T-helper 9 cell (primary cell): ENCODE data around the gene ITGB8.
"Not testable (repeated sequence)": the region's sequence is repeated elsewhere in the genome, so short reads cannot be mapped to it uniquely, and the experiment has no call there.

ENCODE experiments used
- DNase-seq: peaks from one replicate; pipeline ENCODE4 v3.0.0-alpha.2; 2020
- total RNA-seq, 2 donors: gene quantifications; one replicate each; lab custom pipeline; 2026; lab: John Stamatoyannopoulos, UW

ITGB8 gene
- 0 reads per million in 2 donors for total RNA-seq

DNA sequence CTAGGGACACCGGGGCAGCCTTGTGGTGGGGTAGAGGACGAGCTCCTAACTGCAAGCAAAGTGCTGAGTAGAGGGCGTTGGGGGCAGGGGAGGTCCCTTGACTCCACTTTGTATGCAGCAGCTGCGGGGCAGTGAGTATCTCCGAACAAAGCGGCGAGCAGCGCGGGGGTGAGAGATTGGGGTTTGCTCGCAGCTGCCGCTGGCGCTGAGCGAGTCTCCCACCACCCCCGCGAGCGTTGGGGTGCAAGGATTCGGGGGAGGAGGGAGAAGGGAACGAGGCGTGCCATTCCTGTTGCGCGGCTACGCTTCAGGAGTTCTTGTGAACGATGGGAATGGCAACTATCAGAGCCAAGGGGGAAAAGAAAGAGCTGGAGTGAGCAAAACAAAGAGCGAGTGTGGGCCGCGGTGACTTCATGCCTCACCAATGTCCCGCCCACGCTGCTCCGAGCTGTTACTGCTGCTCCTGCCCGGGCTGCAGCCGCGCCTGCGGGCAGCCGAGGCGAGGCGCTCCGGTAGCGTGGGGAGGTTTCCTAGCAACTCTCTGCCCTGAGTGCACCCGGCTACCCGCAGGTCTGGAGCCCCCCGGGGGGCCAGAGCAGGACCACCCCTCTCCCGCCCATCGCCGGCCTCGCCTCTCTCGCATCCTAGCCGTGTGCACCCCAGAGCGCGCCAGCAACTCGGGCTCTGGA lies at the start of gene ITGB8:
ITGB8 (plus strand) TSS at position 662 of the 689 bp plus-strand sequence. CDS start 907 bp downstream, outside the sequence.
- DNase-seq = no peak

DNA sequence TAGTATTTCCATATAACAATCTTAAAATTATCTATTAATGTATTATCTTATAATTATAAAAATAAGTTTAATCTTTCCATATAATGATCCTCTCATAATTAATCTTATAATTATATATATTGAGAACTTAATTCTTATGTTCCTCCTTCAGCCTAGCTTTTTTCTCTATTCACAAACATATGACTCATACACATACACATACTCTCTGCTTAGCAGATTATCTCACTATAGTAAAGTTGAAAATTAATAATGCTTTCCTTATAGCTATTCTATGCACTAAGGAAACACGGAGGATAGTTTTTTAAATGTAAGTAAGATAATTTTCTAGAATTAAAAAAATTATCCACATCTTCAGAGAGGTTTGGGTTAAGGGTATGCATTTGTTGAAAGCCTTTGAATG lies 47.7 kb upstream of the ITGB8 start:
- no peak for DNase-seq

DNA sequence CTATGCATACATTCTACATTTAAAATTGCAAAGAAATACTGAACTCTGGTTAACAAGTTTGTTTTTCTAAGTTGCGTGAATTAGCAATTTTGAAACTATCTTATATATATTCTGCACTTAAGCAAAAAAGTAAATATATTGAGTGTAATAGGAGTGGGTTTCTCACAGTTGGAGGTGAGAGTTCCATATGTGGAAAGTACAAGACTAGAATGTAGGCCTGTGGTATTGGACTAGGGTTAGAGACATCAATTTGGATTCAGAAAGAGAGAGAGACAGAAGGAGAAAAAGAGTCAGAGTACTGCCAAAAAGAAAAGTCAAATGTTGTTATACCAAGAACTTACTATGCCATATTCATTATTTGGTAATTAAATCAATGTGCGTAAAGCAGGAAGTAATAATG lies 47.3 kb upstream of the ITGB8 start:
- DNase-seq = no peak

DNA sequence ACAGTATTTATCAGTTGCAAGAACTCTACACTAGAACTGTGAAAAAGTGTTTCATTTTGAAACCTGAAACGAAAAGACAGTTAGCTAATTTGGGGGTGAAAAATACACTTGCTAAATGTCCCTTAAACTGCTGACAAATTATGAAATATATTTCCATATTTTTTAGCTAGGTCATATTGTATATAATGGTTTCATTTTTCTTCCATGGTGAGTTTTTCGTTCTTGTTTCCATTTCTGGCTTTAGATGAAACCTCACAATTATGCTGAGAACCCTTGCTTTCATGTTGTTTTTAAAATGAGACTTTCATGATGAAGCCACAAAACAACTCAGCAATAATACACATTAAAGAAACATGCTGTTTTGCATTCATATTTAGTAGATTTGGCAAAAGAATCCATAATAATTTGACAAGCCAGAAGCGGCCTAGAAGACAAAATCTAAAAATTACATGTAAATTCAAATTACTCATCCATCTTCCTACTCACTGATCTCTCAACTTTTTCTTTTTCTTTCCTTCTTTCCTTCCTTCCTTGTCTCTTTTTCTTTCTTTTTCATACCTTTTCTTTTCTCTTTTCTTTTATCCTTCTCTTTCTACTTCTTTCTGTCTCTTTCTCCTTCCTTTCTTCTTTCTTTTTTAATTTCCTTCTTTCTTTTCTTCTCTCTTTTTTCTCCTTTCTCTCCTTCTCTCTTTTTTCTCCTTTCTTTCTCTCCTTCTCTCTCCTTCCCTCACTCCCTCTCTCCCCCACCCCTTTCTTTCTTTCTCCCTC lies 46.5 kb upstream of the ITGB8 start:
- DNase-seq = no peak

DNA sequence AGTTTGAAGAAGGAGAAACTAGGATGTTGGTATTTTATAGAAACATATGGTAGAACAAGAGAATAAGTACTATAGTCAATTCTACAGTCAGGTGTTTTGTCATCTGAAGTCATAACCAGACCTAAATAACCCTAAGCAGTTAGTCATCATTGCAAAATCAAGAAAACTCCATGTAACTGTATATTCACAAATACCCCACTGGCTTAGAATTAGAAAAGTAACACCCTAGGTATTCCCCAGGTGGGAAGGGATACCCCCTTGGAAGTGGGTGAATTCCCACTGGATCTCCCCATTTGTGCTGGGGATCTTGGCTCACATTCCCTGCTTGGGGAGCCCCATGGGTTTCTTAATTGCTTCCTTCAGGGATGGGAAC lies 45.9 kb upstream of the ITGB8 start:
- no peak for DNase-seq

DNA sequence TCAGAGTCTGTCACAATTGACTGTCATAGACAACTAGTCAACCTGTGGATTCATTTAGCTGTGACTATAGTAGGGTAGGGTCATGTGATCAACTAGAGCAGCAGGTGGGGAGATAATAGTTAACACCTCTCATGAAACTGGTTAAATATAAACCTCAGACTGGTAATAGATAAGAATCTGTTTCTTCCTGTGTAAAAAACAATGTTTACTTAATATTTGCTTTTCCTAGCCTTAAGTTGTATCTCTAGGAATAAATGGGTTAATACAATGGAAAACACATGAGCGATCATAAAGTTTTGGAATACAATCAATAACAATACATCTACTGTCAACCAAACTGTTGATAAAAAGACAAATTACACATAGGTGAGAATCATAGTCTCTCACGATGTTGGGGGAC lies 43.4 kb upstream of the ITGB8 start:
- DNase-seq = no peak

DNA sequence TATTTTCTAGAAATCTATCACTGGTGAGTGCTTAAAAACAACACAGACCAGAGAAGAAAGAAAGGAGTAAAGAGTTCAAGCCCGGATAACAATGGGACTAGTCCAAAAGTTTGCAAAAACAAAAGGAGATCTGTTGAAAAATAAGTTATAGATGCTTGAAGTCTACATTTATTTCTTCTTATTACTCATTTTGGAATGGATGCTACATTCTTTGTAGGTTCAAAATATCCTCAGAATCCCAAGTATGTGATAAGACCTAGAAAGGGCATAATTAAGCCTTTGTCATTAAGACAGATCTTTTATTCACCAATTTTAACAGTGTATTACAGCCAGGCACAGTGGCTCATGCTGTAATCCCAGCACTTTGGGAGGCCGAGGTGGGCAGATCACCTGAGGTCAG lies 42.7 kb upstream of the ITGB8 start:
- DNase-seq = no peak

DNA sequence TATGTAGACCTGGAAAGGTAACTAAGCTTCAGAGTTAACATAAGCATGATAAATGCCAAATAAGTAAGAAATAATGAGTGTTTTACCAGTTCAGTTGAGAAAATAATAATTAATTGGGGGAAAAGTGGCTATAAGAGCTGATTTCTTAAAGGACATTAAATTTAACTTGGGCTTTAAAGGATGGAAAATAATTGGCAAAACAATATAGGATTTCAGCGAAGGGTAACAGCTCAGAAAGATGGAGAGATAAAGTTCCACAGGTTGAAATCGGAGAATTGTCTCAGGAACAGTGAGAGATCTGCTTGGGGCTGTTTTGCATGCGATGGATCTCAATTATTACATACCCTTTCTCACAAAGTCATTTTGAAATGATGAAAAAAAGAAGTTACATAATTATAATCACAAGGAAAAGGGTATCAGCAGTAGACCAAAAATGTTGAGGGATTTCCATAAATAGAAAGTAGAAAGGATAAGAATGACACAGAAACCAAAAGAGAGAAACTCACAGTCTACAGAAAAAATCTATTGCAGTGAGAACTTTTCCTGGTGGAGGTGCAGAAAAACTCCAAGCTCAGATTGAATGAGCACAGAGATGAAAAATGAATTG lies 40.1 kb upstream of the ITGB8 start:
- no peak for DNase-seq

DNA sequence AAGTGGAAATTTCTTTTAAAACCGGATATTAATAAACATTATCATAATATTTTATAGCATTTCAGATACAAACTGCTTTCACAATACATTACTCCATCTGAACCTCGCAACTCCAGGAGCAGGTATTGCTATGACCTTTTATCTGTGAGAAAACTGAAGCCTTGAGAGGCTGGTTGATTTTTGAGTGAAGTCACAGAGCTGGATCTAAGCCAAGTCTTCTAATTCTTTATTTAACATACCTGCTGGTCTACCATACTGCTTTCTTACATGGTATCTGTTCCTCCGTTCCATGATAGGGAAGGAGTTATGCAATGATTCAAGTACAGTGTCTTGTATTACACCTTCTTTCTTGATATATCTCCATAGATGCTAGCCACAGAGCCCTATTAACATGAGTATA lies 37.4 kb upstream of the ITGB8 start:
- no peak for DNase-seq

DNA sequence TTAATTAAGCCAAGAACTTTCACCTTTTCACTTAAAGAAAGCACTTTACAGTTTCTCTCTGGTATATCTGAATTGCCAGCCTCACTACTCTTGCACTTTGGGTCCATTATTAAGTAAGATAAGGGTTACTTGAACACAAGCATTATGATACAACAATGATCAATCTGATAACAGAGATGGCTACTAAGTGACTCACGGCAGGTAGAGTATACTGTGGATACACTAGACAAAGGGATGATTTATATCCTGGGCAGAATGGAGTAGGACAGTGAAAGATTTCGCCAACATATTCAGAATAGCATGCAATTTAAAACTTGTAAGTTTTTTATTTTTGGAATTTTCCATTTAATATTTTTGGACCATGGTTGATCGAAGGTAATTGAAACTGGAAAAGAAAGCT lies 34.3 kb upstream of the ITGB8 start:
- no peak for DNase-seq

DNA sequence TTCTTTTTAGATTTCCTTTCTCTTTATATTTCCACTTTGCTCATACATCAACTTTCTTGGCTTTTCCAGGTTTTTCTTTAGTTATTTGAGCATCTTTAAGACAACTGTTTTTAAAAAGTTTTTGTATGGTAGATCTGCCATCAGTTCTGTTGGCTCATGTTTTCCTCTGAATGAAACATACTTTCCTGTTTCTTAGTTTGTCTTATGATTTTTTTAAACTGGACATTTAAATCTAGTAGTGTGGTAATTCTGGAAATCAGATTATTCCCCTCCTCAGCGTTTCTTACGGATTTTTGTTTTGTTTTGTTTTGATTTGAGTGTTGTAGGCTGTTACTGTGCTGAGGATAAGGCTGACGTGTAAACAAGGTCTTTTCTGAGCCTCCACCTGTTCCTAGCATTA lies 33.8 kb upstream of the ITGB8 start:
- no peak for DNase-seq

DNA sequence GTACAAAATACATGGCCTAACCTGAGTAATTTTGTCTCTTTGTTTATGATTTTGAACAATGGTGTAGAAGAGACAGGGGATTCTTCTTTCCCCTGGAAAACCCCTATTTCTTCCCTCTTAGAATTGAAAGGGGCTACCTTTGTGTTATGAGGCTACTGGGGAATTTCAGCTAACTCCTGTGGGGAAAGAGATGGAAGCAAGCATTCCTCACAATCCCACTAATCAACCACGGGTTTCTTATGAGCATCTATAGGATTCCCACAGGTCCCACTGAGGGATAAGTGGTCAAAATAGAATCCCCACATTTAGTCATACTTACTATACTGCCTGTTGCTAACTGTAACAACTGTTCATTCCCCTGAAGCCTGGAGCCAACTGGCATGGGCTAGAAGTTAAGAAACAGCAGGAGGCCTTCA lies 32.2 kb upstream of the ITGB8 start:
- no peak for DNase-seq

DNA sequence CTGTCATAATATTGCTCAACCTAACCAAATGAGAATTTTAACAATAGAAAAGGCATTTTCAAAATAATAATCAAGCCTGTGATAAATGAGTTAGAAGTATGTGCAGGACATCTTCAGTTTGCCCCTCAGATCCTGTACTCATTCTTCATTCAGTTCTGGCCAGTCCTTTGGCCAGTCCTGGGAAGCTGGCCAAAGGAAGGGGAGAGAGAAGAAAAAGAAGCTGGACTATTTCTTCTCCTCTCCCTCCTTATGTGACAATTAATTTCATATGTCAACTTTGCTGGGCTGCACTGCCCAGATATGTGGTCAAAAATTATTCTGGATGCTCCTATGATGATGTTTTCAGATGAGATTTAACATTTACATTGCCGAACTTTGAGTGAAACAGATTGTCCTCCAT lies 31.6 kb upstream of the ITGB8 start:
- no peak for DNase-seq

DNA sequence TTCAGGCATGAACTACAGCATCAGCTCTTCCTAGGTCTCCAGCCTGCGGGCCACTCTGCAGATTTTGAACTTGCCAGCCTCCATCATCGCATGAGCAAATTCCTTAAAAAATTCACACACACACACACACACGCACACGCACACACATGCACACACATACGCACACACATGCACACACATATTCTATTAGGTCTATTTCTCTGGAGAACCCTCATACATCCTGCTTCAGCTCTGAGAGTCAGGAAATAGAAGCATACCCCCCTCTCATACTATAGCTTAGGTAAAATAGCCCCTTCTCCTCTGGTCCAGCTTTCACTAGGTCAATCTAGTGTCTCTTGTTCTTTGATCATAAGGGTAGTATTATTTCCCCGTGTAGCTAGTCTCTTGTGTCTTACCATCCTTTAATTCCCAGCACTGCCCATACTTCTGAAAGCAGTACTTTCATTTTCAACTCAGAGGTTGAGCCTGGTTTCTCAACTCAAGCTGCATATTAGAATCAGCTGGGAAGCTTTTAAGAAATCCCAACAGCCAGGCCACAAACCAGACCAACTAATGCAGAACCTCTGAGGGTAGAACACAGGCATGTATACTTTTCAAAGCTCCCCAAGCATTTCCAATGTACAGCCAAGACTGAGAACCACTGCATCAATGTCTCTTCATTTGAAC lies 30.9 kb upstream of the ITGB8 start:
- DNase-seq = no peak

DNA sequence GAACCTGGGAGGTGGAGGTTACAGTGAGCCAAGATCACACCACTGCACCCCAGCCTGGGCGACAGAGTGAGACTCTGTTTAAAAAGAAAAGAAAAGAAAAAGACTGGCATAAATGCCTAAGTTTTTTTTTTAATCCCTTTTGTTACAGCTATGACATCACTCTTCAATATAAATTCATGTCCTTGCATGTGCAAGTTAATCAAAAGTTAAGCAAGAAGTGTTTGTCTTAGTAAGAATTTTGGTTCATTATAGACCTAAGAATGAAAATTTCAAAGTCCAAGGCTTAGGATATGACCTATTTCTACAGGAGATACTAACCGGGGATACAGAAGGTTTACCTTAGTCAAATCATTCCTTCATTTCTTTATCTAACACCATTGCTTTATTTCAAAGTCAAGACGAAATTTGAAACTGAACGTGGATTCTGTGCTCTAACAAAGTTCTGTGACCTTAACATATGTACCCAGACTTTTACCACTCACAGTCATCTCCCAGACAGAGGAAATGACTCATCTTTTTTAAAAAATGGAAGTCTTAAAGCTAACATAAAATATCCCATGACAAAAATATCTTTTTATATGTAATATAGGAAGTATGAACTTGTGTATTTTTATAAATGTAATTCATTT lies 29.3 kb upstream of the ITGB8 start:
- DNase-seq = no peak

DNA sequence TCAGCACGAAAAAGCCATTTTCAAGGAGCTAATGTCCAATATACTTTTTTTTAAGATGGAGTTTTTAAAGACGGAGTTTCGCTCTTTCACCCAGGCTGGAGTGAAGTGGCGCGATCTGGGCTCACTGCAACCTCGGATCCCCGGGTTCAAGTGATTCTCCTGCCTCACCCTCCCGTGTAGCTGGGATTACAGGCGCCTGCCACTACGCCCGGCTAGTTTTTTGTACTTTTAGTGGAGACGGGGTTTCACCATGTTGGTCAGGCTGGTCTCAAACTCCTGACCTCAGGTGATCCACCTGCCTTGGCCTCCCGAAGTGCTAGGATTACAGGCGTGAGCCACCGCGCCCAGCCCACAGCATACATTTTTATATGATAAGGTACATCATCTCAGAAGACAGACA lies 28.4 kb upstream of the ITGB8 start:
- not testable (repeated sequence) for DNase-seq

DNA sequence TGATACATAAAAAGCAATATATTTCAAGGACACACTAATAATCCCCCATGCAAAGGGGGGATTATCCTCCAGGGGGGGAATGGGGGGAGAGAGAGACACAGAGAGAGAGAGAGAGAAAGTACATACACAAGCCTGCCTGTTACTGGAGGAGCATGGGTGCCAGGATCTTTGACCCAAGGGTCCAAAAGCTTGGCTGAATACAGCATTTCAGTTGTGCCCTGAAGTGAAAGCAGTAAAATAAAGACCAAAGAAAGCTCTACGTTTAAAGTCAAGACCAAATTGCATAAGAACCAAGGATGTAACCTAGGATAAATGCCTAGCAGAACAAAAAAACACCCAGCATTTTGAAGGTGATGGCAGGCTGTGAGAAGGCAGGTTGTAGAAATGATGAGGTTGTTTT lies 27.8 kb upstream of the ITGB8 start:
- no peak for DNase-seq

DNA sequence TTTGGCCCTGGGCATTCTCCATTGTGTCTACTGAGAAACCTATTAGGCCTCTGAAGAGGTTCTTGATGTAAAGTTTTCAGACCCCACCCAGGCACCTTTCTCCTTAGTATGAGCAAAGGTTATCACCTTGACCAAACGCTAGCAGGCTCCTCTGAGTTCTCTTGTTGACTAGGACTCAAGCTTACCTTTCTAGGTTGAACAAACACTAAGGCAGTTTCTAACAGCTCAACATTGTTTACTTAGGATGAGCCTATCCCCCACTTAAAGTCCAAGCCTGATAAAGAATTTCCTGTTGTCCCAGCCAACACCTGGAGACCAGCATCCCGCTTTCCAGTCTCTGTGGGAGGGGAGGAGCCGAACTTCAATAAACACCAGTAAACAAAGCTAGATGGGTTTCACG lies 26.3 kb upstream of the ITGB8 start:
- DNase-seq = no peak

DNA sequence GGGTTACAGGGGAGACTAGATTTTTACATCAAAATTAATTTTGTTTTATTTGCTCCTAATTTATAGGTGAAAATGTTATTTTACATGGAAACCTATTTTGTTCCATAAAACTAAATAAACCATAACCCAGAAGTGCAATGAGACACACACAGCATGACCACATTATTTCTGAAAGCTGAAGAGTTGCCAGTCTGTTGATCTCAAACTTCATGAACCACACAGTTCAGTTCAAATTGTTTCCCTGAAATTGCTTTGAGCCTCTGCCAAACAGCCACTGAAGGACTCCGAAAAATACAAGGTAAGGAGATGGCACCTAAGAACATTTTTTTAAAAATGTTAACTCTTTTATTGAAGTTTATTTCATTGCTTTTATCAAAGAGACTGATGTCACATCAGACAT lies 25.0 kb upstream of the ITGB8 start:
- DNase-seq = no peak

DNA sequence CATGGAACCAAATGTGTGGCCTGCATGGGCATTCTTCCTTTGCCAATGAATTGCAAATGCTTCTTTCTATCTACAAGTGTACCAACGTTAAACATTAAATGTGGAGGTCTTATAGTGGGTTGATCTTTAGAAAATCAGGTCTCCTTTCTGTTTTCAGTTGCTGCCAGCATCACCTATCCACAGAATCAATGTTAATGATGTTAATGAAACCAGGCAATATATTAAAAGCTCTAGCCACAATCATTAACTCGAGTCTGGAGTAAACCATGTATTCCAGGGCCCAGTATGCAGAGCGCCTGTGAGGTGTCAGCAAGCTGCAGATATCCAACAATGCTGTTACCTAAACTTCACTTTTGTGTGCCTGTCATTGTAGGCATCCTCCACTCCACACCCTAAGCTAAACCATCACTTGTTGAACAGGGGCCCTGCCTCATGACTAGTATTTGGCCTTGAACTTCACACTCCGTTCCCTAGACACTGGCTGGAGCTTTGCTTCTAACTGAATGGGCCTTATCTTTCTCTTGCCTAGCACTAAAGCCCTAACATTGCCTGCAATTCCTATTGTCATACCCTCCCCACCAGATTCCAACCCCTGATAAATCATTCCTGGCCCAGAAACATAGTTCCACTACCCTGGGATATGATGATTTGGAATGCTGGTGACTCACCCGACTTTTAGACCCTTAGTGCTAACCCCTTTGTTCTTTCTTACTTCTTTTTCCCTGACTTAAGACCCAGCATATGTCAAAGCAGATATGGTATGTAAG lies 24.3 kb upstream of the ITGB8 start:
- DNase-seq = no peak

DNA sequence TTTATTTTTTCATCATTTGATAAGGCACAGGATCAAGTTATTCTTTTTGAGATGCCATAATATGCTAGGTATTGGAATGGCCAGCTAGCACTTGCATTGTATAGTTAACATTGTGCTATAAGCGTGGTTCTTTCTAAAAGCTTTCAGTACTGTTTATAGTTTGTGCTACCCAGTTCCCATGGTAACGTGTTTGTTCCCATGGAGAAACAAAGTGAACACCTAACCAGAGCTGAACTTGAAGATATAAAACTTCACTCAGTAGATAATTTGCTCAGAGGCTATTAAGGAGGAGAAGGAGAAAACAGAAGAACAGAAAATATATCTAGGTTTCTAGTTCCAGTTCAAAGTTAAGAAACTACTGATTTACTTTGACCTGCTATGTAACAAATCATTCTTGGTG lies 23.6 kb upstream of the ITGB8 start:
- DNase-seq = no peak

DNA sequence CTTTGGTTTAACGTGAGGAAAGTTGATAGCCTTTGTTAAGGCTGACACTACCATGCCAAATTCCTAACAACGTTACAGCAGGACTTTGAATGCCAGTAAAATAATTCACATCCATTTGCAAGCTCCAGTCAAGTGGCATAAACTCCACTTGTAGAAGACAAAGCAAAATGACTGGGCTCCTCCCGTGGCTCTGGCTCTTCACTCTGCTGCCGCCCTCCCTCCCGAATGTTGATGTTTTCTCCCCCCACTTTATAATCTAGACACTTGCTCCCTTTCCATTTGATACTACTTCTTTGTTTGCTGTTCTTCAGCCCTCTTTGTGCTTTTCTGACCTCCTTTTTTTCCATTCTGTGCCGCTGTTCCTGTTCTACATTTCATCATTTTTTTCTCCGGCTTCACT lies 22.8 kb upstream of the ITGB8 start:
- no peak for DNase-seq
